AG08395 (cell line): ENCODE measurements around the gene RPL39L.
A peak's percentile ranks its signal among the peaks of the same experiment; 100 is the strongest.
"Not testable (repeated sequence)": the region's sequence is repeated elsewhere in the genome, so short reads cannot be mapped to it uniquely, and the experiment has no call there.

Experiments
- DNase-seq: peaks from one replicate; pipeline ENCODE4 v3.0.0; 2012; ENCODE audit warnings: mixed read lengths, low spot score

RPL39L gene

GRCh38 chr3:187139126-187139894 is at the start of gene RPL39L:
RPL39L (minus strand) TSS chr3:187139496; CDS start chr3:187121300, 18,196 bp downstream.
- peak; percentile 93 for DNase-seq

DNA sequence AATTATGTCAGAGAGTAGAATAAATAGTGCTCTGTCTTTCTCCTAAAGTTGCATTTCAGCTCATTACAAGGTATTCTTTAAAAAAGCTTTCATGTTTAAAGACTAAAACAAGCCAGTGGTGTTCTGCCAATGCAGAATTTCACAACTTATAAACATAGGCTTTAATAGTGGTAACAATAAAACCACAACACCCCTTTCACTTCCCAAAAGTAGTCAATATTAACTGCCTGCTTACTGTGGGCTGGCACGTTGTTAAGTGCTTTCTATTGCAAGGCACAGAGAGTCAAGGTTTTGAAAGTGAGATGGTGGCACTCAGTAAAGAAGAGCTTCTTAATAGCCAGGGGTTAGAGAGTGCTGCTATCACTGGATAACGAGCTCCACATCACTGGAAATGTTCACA is 49.6 kb upstream of the RPL39L start:
- DNase-seq, result no peak

- peak; percentile 81 for DNase-seq
These were observed 47.6 kb upstream of the RPL39L start for GRCh38 chr3:187186801-187187421.

GRCh38 chr3:187186375-187186774 is 47.1 kb upstream of the RPL39L start:
- no peak for DNase-seq

DNA sequence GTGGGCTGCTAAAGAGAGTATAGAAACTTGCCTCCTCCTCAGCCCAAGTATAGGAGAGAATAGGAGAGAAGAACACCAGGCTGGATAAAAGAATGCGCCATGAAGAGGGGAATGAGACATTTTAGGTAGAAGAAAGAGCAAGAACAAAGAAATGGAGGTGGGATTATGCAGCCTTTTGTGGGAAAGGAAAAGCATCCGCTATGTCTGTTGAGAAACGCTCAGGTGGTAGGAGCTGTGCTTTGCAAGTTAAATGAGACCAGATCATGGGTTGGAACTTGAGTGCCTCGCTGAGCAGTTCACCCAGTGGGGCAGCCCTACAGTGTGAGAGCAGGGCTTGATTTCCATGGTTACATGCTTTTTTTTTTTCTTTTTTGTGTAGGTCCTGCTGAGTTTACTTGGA is 46.5 kb upstream of the RPL39L start:
- no peak for DNase-seq

DNA sequence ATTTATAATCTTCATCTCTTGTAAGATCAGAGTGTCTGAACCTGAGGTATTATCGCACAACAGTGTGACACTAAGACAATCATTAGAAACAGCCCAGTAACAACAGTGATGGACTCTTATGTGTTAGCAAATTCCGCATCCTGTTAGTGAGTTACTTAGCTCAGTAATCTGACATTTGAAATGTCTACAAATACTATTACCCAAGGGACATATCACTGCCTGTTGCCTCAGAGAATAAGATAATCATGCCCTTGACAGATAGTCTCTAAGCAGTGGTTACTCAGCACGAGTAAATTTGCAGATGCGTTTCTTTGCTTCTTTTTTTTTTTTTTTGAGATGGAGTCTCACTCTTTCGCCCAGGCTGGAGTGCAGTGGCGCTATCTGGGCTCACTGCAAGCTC is 44.6 kb upstream of the RPL39L start:
- no peak for DNase-seq

DNA sequence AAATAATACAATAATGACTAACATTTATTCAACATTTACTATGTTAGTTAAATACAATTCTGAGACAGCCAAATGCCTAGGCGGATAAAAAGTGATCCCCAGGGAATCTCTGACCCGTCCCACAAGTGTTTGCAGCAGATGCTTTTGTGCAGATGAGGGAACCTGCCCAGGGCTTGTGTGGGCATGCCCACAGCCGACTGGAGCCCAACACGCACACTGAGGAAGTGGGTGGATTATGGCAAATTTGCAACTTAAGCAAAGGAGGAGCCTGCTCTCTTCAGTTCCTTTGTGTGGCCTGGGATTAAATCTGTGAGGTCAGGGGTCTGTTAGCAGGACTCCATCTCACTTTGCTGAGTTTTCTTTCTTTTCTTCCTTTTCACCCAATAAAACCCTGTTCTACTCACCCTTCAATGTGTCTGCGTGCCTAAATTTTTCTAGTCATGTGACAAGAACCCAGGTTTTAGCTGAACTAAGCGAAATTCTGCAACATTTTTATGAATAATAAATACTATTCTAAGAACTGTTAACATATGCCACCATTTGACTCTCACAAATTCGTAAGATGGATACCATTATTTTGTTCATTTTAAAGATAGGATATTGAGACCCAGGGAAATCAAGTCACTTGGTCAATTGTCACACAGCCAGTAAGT is 44.0 kb upstream of the RPL39L start:
- DNase-seq, result peak; percentile 64

GRCh38 chr3:187181454-187182170 is 42.3 kb upstream of the RPL39L start:
- DNase-seq, result no peak

DNA sequence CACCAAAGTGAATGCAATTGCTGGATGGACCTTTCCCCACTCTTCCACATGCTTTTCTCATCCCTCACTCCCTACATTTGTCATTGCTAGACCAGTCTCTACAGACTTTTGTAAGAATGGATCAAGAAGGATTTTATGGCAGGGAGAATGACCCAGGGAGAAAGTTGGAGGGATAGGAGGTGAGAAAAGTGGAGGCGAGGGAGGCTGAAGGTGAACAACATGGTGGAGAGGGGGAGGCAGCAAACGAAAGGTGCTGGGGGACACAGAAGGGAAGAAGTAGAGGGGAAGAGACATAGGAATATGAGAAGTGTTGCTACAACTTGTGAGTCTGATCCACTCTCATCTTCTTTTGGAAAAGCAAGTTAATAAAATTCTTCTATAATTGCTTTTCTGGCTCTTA is 33.6 kb upstream of the RPL39L start:
- no peak for DNase-seq

DNA sequence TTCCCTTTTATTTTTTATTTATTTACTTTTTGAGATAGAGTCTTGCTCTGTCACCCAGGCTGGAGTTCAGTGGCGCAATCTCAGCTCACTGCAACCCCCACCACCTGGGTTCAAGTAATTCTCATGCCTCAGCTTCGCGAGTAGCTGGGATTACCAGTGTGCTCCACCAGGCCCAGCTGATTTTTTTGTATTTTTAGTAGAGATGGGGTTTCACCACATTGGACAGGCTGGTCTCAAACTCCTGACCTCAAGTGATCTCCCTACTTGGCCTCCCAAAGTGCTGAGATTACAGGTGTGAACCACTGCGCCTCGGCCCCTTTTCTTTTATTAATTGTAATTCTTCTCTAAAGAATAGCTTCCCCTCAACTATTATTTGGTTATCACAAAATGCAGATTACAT is 31.6 kb upstream of the RPL39L start:
- DNase-seq, result not testable (repeated sequence)

GRCh38 chr3:187169231-187169960 is 30.1 kb upstream of the RPL39L start:
- no peak for DNase-seq

DNA sequence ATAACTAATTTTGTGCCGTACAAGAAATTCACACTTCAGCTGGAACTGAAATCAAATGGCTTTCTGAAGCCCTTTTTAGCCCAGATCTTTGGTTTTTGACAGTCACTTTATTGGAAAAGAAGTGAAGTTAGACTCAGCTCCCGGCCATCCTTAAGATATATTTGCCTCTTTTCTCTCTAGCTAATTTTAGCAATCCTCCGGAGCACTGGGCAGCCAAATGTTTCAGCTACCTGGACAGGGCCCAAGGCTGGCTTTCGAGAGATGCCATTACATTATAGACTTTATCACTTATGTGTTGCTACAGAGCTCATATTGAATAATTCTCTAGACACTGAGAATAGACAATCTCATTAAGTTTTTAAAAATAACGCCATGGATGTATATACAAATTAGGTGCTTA is 28.5 kb upstream of the RPL39L start:
- no peak for DNase-seq

DNA sequence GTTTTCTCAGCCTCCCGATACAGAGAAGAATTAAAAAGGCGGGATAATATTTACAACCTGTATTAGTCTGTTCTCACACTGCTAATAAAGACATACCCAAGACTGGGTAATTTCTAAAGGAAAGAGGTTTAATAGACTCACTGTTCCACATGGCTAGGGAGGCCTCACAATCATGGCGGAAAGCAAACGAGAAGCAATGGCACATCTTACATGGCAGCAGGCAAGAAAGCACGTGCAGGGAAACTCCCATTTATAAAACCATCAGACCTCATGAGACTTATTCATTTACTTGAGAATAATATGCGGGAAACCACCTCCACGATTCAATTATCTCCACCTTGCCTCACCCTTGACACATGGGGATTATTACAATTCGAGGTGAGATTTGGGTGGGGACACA is 27.5 kb upstream of the RPL39L start:
- DNase-seq, result no peak

- DNase-seq, result peak; percentile 63
These were observed 25.8 kb upstream of the RPL39L start for GRCh38 chr3:187165144-187165543.

- DNase-seq, result no peak
These were observed 23.1 kb upstream of the RPL39L start for GRCh38 chr3:187162265-187162953.

DNA sequence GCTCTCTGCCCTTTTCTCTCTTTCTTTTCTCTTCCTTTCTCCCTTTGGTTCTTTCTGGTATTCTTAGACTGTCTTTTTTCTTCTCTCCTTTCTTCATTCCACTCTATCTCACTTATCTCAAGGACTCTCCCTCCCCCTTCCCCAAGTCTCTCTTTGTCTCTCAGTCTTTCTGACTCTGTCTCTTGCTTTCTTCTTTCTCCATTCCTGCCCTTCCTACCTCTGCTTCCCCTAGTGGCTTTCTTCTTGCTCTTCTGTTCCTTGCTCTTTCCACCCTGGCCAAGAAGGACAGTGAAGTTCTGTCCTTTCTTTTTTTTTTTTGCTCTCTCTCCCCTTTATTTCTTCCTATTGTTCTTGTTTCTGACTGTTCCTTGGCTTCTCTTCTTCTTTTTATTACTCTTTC is 22.3 kb upstream of the RPL39L start:
- no peak for DNase-seq

- DNase-seq, result no peak
These were observed 11.3 kb upstream of the RPL39L start for GRCh38 chr3:187150599-187150998.

- no peak for DNase-seq
These were observed 10.9 kb upstream of the RPL39L start for GRCh38 chr3:187150186-187150585.

DNA sequence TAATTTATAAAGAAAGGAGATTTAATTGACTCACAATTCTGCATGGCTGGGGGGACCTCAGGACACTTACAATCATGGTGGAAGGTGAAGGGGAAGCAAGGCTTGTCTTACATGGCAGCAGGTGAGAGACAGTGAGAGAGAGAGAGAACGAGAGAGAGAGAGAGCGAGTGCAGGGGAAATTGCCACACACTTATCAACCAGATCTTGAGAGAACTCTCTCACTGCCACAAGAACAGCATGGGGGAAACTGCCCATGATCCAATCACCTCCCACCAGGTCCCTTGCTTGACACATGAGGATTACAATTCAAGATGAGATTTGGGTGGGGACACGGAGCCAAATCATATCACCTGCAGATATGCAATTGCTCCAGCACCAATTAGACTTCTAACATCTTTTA is 7.1 kb upstream of the RPL39L start:
- DNase-seq, result no peak

GRCh38 chr3:187145149-187145895 is 6.0 kb upstream of the RPL39L start:
- DNase-seq, result no peak

GRCh38 chr3:187139895-187140253 is 578 bp upstream of the RPL39L start:
- no peak for DNase-seq
